HCT116 (cell line): ENCODE measurements around the gene GPSM3. TPM values are rescaled to one million over a fixed set of nuclear protein-coding genes. Genes with fewer than 3 reads are reported as not detected.

Experiments
- ATAC-seq: fragments of 200-7000 bp; cut with Tn5 transposase; 2 replicates; pipeline ENCODE4 v1.9.1; 2020; ENCODE audit warnings: mild to moderate bottlenecking, moderate library complexity
- BruUV-seq: library from RNA; stranded (reverse); fragments of 400-500 nt; replicated peaks from 2 replicates; lab custom pipeline; 2021; lab: Mats Ljungman, UMichigan
- CTCF ChIA-PET: fragments of 300-600 bp; sonication (Branson Sonifier 250); formaldehyde crosslinking; loops from one replicate; lab custom pipeline; 2021; ENCODE audit warnings: antibody characterized with exemption; lab: Charles Lee
- POLR2A ChIA-PET: fragments of 300-600, 350-600 bp; sonication (Branson Sonifier 250); formaldehyde crosslinking; loops from one replicate; lab custom pipeline; 2021; ENCODE audit warnings: antibody characterized with exemption; lab: Charles Lee
- RAD21 ChIA-PET, 2 experiments: fragments of 300-600 bp; sonication (Branson Sonifier 250); formaldehyde crosslinking; loops; one replicate each; lab custom pipeline; 2023; ENCODE audit warnings: low total read pairs in 2 of 2; ENCODE audit not compliant: uncharacterized antibody in 2 of 2, unreplicated experiment in 2 of 2, low non-redundant PET in 1 of 2; lab: Charles Lee
- DNase-seq: peaks from one replicate; pipeline ENCODE4 v3.0.0-alpha.2; 2010; ENCODE audit warnings: low read depth, low spot score
- H2AFZ ChIP-seq: fragments of 200-600 bp; shearing (Covaris generic), sonication (generic); 2 replicates; pipeline ENCODE4 v1.6.1; 2017; ENCODE audit warnings: low read depth, mixed run types, mixed read lengths, antibody characterized with exemption, low read length; ENCODE audit not compliant: poor library complexity, severe bottlenecking
- H3K27ac ChIP-seq: 2 replicates; pipeline ENCODE4 v1.5.1; 2012; ENCODE audit warnings: low read depth, low read length
- H3K27me3 ChIP-seq: fragments of 200-600 bp; sonication (generic); 2 replicates; pipeline ENCODE4 v1.6.1; 2016; ENCODE audit warnings: mixed run types, low read length, mixed read lengths; ENCODE audit not compliant: insufficient read depth
- H3K36me3 ChIP-seq, 2 experiments: fragments of 200-500 bp in 1 of 2; fragments of 200-600 bp in 1 of 2; sonication (Bioruptor generic) in 1 of 2; sonication (generic) in 1 of 2; 2 replicates each; pipeline versions ENCODE4 v1.5.1 to v1.6.1; 2014 to 2016; ENCODE audit warnings: low read length in 2 of 2, inconsistent platforms in 1 of 2, mixed read lengths in 1 of 2, mixed run types in 1 of 2; ENCODE audit not compliant: insufficient read depth in 2 of 2, control insufficient read depth in 1 of 2
- H3K4me1 ChIP-seq, 2 experiments: fragments of 200-600 bp in 1 of 2; sonication (generic) in 1 of 2; 2 replicates each; pipeline versions ENCODE4 v1.5.1 to v1.6.1; 2012 to 2017; ENCODE audit warnings: low read length in 2 of 2, inconsistent platforms in 1 of 2, mild to moderate bottlenecking in 1 of 2, mixed read lengths in 1 of 2, mixed run types in 1 of 2, moderate library complexity in 1 of 2; ENCODE audit not compliant: insufficient read depth in 2 of 2, control insufficient read depth in 1 of 2
- H3K4me2 ChIP-seq: fragments of 200-600 bp; sonication (generic); 2 replicates; pipeline ENCODE4 v1.6.1; 2017; ENCODE audit warnings: mixed run types, low read length, mixed read lengths
- H3K4me3 ChIP-seq, 2 experiments: fragments of 200-600 bp in 1 of 2; sonication (generic) in 1 of 2; replicated peaks in 1 of 2; 2 replicates each; pipeline ENCODE4 v1.5.1; 2011 to 2016; ENCODE audit warnings: low read length in 2 of 2, control low read depth in 1 of 2, low read depth in 1 of 2, mild to moderate bottlenecking in 1 of 2, mixed read lengths in 1 of 2, mixed run types in 1 of 2
- H3K79me2 ChIP-seq: fragments of 200-600 bp; sonication (generic); 2 replicates; pipeline ENCODE4 v1.6.1; 2017; ENCODE audit warnings: mild to moderate bottlenecking, mixed run types, low read length, moderate library complexity, mixed read lengths; ENCODE audit not compliant: insufficient read depth
- H3K9ac ChIP-seq: fragments of 200-600 bp; sonication (generic); 2 replicates; pipeline ENCODE4 v1.6.1; 2016; ENCODE audit warnings: low read length, mixed read lengths
- H3K9me2 ChIP-seq: fragments of 200-600 bp; sonication (generic), shearing (Covaris generic); 2 replicates; pipeline ENCODE4 v1.6.1; 2017; ENCODE audit warnings: mixed run types, mild to moderate bottlenecking, moderate library complexity; ENCODE audit not compliant: insufficient read depth
- H3K9me3 ChIP-seq, 2 experiments: fragments of 200-500 bp in 1 of 2; fragments of 200-600 bp in 1 of 2; sonication (Bioruptor generic) in 1 of 2; sonication (generic) in 1 of 2; 2 replicates each; pipeline ENCODE4 v1.6.1; 2014 to 2017; ENCODE audit warnings: low read length in 2 of 2, mixed read lengths in 2 of 2, inconsistent platforms in 1 of 2, low read depth in 1 of 2, mild to moderate bottlenecking in 1 of 2, mixed run types in 1 of 2, moderate library complexity in 1 of 2; ENCODE audit not compliant: control insufficient read depth in 1 of 2, insufficient read depth in 1 of 2
- H4K20me1 ChIP-seq: fragments of 200-600 bp; sonication (generic), shearing (Covaris generic); 2 replicates; pipeline ENCODE4 v1.6.1; 2017; ENCODE audit warnings: mixed run types, mild to moderate bottlenecking, moderate library complexity; ENCODE audit not compliant: insufficient read depth
- ATF3 ChIP-seq: IDR thresholded peaks from 2 replicates; pipeline ENCODE4 v1.6.1; 2012
- CEBPB ChIP-seq: IDR thresholded peaks from 2 replicates; pipeline ENCODE4 v1.6.1; 2012; ENCODE audit warnings: low read depth
- ELF1 ChIP-seq: IDR thresholded peaks from 2 replicates; pipeline ENCODE4 v1.6.1; 2012; ENCODE audit warnings: low read depth, borderline replicate concordance
- MAX ChIP-seq: IDR thresholded peaks from 2 replicates; pipeline ENCODE4 v1.6.1; 2012
- POLR2A ChIP-seq: IDR thresholded peaks from 2 replicates; pipeline ENCODE4 v1.7.0; 2011; ENCODE audit warnings: borderline replicate concordance; ENCODE audit not compliant: insufficient read depth, insufficient read length; ENCODE audit errors: extremely low read depth
- POLR2AphosphoS5 ChIP-seq: IDR thresholded peaks from 2 replicates; pipeline ENCODE4 v1.6.1; 2011; ENCODE audit warnings: mild to moderate bottlenecking, low read depth, low read length, moderate library complexity
- YY1 ChIP-seq: IDR thresholded peaks from 2 replicates; pipeline ENCODE4 v1.6.1; 2011; ENCODE audit warnings: low read length, low read depth, moderate library complexity, mild to moderate bottlenecking; ENCODE audit not compliant: insufficient replicate concordance; ENCODE audit errors: extremely low read depth
- ZBTB33 ChIP-seq: IDR thresholded peaks from 2 replicates; pipeline ENCODE4 v1.6.1; 2011; ENCODE audit warnings: mild to moderate bottlenecking, low read length, moderate library complexity; ENCODE audit not compliant: insufficient replicate concordance; ENCODE audit errors: extremely low read depth
- intact Hi-C: fragments of 100-400 bp; cut with micrococcal nuclease; formaldehyde crosslinking; loops from 2 replicates; pipeline ENCODE4 v1.10.0; 2022
- total RNA-seq: library from RNA; stranded (reverse); gene quantifications from one replicate; pipeline ENCODE4 v1.2.1, GENCODE V29; 2021; ENCODE audit not compliant: unreplicated experiment

The GPSM3 gene
- total RNA-seq, 1 experiment from 2014 or later: 1.2 TPM

- Histone ChIP-seq H3K27me3 (no peaks in the 10 kb centered on the region), H3K9me3 (no peaks in the 10 kb centered on the region), H2AFZ (no peak within 1 kb of the TSS), H3K79me2 (peaks cover 24% of the 10 kb centered on the region), H4K20me1 (no peaks in the 10 kb centered on the region), H3K36me3 (peaks cover under 1 to 4% of the 10 kb centered on the region in 2 experiments; a peak in 2 of 4 replicates), H3K4me3 (peak within 1 kb of the TSS; percentile 93 to 98), H3K9ac (peak within 1 kb of the TSS; percentile 90), H3K4me2 (peak within 1 kb of the TSS; percentile 97), H3K9me2 (no peaks in the 10 kb centered on the region), H3K27ac (peak within 1 kb of the TSS; percentile 76), H3K4me1 (peaks cover 24 to 52% of the 10 kb centered on the region in 2 experiments)
- TF ChIP-seq MAX: no peak
- TF ChIP-seq POLR2AphosphoS5: peak; percentile 88
- no peak for TF ChIP-seq YY1
- no peak for TF ChIP-seq ELF1
- no peak for TF ChIP-seq ATF3
- TF ChIP-seq POLR2A: peak; percentile 73
- no peak for TF ChIP-seq ZBTB33
- no peak for TF ChIP-seq CEBPB
- BruUV-seq: no TSS peak
- ChIA-PET CTCF (interaction anchor here (0.9 kb wide), 1 partner anchor 57 kb away, joined by 4 read pairs; no protein-coding TSS in a partner anchor), POLR2A (interaction anchor here (1.8 to 2.2 kb wide), 3 partner anchors 12 to 20 kb away, joined by 5 to 10 read pairs (median 6); partner anchors contain the start of genes EGFL8 and GPSM3), RAD21 (no interaction called here)
- intact Hi-C loops: no loop called here
- DNase-seq (peak; percentile 90), ATAC-seq (peak; percentile 70)
Observed at GRCh38 chr6:32175711-32176475, 16.6 kb downstream of the GPSM3 start, which contains the start of gene AGPAT1. TSS of gene AGPAT1 (minus strand) at chr6:32176084. CDS start at chr6:32171496, 4,588 bp downstream.
